GM21390 (cell line): ENCODE results near the gene NOTCH1.

Experiments
- ATAC-seq: cut with Tn5 transposase; IDR thresholded peaks from one replicate; pipeline ENCODE4 v1.9.1; 2021; ENCODE audit not compliant: unreplicated experiment

Gene NOTCH1

GRCh38 chr9:136486131-136486530 lies 59.7 kb downstream of the NOTCH1 start:
- ATAC-seq, result no peak

DNA sequence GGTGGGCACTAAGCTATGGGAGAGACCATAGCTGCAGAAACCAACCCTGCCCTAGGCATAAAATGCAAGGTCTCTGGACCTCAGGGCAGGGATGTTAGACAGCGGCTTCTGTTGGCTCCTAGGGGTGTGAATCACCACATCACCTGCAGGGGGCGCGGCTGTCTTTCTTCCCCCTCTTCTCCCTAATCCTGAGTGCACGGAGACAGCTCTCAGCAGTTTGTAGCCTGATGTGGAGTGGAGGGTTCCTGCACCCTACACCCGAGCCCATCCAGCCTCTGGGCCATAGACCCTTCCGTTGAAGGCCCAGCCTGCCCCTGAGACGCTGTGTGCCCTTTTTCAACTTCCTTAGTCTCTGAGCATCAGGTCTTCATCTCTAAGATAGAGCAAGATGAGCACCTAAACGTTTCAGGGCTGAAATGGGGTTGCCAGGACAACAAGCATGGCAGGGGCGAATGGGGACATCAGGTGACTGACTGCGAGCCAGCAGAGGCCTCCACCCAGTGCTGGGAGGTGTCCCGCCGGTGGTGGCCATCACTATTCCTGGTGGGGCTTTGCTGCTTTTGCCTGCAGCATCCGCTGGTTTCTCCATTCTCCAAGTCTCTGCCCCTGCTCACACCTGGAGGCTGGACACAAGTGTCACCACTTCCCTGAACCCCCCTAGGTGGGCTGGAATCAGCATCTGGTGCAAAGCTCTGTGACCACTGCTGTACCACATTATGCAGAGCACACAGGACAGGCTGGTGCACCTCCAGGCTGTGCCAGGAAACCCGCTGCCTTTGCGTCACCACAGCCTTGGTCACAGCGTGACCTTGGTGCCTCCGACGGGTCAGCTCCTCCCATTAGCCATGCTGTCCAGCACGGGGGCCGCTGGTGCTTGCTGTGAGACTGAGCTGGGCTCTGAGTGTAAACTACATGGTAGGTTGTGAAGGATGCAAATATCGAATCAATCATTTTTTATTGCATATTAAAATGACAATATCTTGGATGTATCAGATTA lies 60.5 kb downstream of the NOTCH1 start:
- no peak for ATAC-seq

- no peak for ATAC-seq
Measured at GRCh38 chr9:136484153-136485048, 61.4 kb downstream of the NOTCH1 start.

GRCh38 chr9:136483589-136484152 lies 62.2 kb downstream of the NOTCH1 start:
- ATAC-seq, result peak; percentile 54

DNA sequence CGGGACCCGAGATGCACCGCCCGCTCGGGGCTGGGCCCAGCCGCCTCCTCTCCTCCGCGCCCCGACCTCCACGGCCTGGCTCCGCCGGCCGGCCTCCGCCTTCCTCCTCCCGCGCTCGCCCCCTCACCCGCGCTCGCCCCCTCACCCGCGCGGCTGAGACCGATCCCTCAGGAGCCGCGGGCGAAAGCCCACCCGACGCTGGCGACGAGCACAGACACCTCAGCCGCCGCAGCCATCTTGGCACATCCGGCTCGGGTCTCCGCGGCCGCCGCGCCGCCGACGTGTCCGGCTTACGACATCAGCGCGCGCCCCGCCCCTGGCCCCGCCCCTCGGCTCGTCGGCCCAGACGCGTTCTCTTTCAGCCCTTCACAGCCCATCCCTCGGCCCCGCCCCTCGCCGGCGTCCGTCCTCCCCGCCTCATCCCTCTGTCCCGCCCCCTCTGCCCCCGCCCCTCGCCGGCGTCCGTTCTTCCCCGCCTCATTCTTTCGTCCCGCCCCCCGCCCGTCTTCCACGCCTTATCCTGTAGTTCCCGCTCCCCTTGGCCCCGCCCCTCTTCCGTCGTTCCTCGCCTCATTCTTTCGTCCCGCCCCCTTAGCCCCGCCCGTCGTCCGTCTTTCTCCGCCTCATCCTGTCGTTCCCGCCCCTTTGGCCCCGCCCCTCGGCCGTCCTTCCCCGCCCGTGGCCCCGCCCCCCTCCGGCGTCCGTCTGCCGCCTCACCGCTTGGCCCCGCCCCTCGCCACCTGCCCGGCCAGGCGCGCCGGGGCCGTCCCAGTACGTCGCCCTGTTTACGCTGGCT lies 62.9 kb downstream of the NOTCH1 start, which contains the start of gene SEC16A:
Gene SEC16A (minus strand): TSS at position 248 of the 796 bp plus-strand sequence. CDS start 5,425 bp downstream, outside the sequence.
- ATAC-seq, result peak; percentile 58

DNA sequence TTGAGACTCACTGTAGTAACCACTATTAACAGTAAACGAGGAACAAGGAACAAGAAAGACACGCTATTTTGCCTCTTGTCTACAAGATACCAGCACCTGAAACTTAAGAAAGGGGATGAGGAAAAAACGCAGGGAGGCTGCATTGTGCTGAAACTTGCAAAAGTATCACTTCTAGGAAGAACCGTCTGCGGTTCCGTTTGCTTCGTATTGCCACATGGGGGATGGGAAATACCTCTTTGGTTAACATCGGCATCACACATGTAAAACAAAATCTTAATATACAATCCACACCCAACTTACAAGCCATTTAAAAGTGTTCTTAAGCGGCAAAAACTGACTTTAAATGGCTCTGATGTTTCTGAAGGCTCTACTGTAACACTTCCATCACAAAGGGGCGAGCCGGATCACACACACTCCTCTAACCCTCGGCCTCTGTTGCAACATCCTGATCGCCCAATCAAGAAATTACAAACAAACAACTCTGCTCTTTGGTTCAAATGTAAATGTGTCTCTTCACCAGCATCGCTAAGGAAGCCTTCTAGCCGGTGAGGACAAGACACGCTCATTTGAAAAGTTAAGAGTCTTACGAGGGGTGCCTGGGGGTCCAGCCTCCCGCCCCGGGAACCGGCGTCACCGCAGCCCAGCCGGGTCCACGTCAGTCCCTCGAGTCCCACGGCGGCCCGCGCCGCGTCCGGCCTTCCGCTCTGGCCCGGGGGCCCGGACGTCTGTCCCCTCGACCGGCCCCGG lies 63.6 kb downstream of the NOTCH1 start:
- ATAC-seq, result no peak

- no peak for ATAC-seq
Measured at GRCh38 chr9:136481558-136481957, 64.3 kb downstream of the NOTCH1 start.

DNA sequence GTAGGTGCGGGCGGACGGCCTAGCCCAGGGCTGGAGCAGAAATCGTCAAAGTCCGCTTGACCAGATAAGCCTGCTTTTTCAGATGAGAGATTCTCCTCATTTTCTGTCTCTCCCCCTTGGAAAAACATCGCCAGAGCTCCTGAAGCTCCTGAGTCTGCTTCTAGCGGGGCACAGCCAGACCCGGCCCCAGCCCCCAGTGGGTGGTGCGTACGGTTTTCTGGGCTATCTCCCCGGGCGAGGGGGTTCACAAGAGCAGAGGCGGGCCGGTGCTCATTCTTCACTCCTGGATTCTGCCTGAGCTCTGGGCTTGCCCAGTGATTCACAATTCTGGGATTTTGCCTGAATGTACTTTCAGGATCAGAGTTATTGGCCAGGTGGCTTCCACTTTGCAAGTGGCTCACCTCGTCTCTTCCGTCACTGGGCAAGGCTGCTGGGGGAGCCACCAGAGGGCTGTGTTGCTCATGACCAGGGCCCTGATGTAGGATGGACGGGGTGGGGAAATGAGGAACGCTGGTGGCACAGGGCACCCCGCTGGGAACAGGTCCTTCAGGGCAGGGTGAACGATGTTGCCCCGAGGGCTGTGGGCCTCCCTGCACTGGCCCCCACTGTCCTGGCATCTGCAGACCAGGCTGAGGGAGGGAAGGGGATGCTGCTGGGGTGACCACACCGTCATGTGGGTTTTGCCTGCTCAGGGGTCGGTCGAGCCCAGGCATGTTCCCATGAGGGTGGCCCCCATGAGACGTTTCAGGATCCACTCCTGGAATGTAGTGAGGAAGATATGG lies 69.3 kb downstream of the NOTCH1 start:
- ATAC-seq, result no peak

GRCh38 chr9:136474974-136475865 lies 70.6 kb downstream of the NOTCH1 start:
- ATAC-seq, result no peak

- ATAC-seq, result no peak
Measured at GRCh38 chr9:136474021-136474640, 71.7 kb downstream of the NOTCH1 start.

DNA sequence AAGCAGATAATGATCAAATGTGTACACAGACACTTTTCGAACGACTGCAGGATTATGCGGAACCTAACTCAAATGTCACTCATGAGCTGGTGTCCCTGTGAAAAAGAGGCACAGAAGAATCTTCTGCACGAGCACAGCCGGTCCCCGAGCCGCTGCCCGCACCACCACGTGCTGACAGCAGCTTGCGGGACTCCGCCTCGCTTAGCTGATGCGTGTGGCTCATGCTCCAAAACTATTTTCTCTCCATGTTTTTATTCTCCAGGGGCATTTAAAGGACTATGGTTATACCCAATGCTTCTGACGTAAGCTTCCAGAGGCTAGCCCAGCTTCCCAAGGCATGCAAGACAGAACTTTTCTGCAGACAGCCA lies 72.5 kb downstream of the NOTCH1 start:
- no peak for ATAC-seq

DNA sequence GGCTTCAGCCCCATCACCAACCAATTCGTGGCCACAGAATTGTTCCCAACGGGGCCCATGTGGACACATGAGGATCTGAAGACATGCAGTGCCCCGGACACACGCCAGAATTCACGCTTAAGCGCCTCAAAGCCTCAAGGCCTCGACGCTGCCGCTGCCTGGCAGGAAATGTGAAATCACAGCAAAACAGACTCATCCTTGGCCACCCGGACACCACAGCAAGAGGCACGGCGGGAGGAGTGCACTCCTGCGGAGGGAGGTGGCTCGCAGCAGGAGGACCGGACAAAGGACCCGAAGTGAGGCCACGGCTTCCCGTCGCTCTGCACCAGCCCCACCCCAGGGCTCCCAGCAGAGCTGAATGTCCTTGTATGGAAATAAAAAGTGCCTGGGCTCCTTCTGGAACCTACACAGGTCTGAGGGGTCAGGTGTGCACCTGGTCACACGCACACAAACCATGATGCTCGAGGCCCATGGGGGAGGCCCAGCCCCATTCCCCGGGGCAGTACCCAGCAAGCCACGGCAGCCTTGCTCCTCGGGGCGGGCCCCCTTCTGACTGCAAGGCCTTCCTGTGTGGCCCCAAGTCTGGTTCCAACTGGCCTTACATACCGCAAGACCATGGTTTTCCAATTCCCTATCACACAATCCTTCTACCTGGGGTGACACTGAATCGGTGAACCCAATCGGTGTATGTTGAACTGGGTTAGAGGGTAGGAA lies 73.1 kb downstream of the NOTCH1 start:
- ATAC-seq, result no peak

- ATAC-seq, result no peak
Measured at GRCh38 chr9:136471802-136472487, 73.9 kb downstream of the NOTCH1 start.

GRCh38 chr9:136470792-136471469 lies 74.9 kb downstream of the NOTCH1 start:
- ATAC-seq, result no peak

DNA sequence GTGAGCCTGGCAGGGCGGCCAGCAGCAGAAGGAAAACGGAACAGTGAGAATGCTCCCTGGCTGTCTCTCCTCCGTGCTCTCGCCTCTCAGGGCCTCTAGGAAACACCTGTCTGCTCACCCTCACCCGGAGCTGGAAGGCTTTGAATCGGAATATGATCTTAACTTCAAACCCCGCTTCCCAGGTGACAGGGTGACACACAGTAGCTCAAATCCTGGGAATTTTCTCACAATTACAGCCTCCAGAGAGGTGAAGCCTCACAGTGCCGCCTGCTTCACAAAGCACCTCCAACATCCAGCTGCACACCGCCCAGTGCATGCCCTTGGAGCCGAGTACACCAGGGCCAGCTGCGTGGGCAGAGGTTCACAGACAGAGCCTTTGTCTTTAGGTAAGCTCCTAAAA lies 75.5 kb downstream of the NOTCH1 start:
- ATAC-seq, result no peak

- no peak for ATAC-seq
Measured at GRCh38 chr9:136467766-136468165, 78.1 kb downstream of the NOTCH1 start.
